ENCODE measurements around the gene LONRF2.

DNA sequence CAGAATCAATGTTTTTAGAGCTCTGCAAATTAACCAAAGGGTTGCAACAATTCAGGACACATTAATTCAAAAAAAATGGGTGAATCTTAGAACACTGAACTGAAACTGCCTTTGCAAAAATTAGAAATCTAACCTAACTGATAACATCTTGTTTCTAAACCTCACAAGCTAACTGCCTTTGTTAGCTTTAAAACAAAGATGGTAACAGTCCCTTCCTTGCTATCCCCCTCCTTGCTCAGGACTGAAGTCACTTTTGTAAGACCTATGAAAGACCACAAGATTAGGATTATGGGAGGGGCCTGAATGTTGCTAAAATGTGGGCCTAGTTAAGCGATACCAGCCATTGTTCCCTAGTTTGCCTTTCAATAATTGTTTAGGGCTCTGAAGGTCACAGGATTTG, 44.9 kb upstream of the LONRF2 start:
- TF ChIP-seq, protein P1, sequence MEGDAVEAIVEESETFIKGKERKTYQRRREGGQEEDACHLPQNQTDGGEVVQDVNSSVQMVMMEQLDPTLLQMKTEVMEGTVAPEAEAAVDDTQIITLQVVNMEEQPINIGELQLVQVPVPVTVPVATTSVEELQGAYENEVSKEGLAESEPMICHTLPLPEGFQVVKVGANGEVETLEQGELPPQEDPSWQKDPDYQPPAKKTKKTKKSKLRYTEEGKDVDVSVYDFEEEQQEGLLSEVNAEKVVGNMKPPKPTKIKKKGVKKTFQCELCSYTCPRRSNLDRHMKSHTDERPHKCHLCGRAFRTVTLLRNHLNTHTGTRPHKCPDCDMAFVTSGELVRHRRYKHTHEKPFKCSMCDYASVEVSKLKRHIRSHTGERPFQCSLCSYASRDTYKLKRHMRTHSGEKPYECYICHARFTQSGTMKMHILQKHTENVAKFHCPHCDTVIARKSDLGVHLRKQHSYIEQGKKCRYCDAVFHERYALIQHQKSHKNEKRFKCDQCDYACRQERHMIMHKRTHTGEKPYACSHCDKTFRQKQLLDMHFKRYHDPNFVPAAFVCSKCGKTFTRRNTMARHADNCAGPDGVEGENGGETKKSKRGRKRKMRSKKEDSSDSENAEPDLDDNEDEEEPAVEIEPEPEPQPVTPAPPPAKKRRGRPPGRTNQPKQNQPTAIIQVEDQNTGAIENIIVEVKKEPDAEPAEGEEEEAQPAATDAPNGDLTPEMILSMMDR (IDR thresholded peaks at IDR 0.05; ENCODE audit: low read depth, low read length, poor library complexity, severe bottlenecking) = no peak
- no peak for TF ChIP-seq EZH2phosphoT487 (IDR thresholded peaks at IDR 0.05; ENCODE audit: borderline replicate concordance, low read length)

All from DOHH2 (cell line).